OCI-LY7 (cell line): Measurements from ENCODE around the gene GDF10.

ENCODE experiments used
- CTCF ChIP-seq: fragments of 200-600 bp; sonication (generic); conservative IDR thresholded peaks from 2 replicates; pipeline ENCODE4 v1.5.1; 2014; ENCODE audit warnings: mild to moderate bottlenecking, antibody characterized with exemption, low read length, moderate library complexity, mixed read lengths
- EZH2phosphoT487 ChIP-seq: fragments of 200-600 bp; sonication (generic); IDR thresholded peaks from 2 replicates; pipeline ENCODE4 v1.6.1; 2018; ENCODE audit warnings: low read depth, borderline replicate concordance, mild to moderate bottlenecking, mixed run types, antibody characterized with exemption, low read length, moderate library complexity, mixed read lengths

GRCh38 chr10:47315421-47315820, 15.4 kb downstream of the GDF10 start:
- TF ChIP-seq CTCF = no peak
- no peak for TF ChIP-seq EZH2phosphoT487
